Measurements from ENCODE around the gene ADAM33. TPM values are rescaled to one million over a fixed set of nuclear protein-coding genes. Genes with fewer than 3 reads are reported as not detected.
A peak's percentile ranks its signal among the peaks of the same experiment; 100 is the strongest.

ADAM33 gene
- total RNA-seq, 1 donor from 2014 or later = 52.6 TPM

DNA sequence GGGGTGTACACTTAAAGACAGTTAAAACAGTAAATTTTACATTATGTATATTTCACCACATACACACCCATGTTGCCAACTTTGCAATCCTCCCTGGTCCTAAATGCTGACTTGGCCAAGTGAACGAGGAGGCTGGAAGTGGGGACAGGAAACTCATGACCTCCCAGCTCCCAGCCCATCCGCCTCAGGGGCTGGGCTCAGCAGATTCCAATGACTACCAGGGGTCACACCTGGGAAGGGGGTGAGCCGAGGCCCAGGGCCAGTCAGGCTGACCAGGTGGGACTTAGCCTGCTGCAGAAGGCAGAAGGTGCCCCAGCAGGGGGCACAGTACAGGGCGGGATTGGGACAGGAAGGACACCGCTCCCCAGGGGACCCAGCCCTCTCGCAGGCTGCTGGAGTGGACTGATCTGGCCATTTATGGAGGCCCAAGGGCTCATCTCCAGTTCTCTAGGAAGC, 28.2 kb upstream of the ADAM33 start:
- no peak for DNase-seq

DNA sequence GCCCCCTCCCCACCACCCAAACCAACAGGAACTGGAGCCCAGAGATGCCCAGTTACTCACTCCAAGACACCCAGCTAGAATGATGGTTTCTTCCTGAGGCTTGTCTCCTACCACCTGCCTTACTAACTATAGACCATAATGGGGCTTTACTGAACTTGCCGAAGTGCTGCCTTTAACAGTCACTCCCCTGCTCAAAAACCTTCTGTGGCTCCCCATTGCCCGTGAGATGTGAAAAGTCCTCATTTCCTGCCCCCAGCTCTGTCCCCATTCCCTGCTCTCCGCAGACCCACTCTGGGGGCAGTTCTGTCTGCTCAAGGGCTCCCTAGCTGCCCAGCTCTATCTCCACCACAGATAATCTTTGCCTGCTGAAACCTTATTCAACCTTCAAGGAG, 25.7 kb upstream of the ADAM33 start:
- DNase-seq = no peak

DNA sequence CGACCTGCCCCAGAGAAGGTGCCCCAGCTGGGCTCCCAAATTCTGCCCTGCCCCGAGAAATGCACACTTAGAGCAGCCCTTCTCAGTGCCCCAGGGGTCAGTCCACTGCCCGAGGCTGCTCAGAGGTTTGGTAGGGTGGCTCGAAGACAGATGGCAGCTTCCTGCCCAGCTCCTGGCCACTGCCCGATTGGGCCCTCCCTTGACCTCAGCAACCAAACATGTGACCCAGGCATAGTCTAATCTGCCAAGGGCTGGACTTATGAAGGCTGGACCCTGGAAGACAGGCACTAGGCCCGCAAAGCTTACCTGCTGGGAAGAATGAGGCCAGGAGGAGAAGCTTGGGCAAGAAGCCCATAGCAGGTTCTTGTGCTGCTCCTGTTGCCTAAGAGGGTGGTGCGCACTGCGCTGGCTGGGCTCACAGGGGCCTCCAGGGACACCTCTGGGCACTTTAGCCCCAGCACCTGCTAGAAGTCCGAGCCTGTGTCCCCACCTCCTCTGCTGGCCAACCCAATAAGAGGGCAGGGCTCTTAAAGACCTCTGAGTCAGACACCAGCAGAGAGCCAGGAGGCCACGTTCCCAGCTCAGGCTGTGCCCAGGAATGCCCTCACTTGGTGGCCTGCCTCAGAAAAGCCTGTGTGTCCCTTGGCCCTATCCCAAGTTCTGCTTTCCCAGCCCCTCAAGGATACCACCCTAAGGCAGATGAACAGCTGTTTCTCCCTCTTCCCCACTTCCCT, 25.1 kb upstream of the ADAM33 start:
- peak; percentile 62 for DNase-seq

DNA sequence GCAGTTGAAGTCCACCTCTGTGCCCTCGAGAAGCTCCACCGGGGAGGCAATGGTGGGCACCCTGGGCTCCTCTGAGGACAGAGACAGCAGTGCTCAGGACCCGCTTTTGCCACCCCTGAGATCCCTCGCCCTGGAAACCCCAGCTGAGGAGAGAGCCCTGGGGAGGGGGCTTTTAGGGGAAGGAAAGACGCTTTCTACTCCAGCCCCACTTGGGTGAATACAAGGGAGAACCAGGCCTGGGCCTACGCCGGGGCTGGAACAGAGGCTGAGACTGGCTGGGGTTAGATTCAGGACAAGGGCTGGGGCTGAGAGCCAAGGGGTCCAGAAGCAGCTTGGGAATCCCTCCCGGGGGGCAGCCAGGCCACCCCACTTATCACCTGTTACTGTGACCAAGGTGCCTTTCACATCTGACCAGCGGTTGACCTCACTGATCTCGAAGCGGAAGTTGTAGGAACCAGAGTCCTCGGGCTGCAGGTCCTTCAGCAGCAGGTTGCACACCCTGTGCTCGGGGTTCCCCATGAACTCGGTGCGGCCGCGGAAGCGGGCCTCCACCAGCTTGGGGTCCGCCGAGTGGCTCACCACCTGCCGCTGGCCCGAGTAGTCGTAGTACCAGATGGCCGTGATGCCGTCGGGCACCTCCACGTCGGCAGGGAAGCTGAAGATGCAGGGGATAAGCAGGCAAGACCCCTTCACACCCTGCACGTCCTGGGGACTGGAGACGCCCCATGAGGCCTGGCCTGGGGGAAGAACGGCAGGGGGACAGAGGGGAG, 24.3 kb upstream of the ADAM33 start:
- DNase-seq = no peak

DNA sequence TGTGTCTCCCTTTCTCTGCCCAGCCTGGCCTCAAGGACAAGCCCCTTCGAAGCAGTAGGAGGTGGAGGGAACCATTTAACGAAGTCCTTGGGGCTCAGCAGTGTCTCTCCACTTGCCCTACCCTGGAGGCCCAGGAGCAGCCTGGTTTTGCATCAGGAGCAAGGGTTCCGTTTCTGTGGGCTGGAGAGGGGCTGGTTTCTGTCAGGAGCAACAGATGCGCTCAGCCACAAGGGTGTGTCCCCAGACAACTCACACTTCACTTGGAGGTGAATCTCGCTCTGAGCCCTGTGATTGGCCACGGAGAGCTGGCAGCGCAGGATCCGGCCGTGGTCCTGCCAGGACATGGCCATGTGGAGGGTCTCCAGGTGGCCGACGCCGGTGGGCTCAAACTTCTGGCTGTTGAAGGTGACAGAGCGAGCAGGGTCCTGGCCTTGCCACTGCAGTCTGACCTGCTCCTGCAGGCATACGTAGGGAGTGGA, 23.7 kb upstream of the ADAM33 start:
- no peak for DNase-seq

DNA sequence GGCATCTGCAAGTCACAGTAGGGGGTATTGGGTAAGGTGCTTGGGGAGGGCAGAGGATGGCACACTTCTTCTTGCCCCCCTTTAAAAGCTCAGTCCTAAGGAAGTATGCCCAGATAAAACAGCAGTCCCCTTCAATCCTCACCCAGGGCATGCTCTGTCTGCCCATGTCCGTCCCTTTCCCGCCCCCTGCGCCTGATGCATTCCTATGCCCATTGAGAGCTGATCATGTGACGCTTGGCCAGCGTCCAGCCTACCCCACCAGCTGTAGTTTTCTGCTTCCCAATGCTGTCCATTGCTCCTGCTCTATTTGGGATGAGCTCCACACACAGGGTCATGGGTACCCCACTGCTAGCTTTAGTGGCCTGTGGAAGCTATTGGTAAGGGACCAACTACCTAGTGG, 22.3 kb upstream of the ADAM33 start:
- peak; percentile 91 for DNase-seq

GRCh38 chr20:3702611-3703391, 21.0 kb upstream of the ADAM33 start:
- no peak for DNase-seq

DNA sequence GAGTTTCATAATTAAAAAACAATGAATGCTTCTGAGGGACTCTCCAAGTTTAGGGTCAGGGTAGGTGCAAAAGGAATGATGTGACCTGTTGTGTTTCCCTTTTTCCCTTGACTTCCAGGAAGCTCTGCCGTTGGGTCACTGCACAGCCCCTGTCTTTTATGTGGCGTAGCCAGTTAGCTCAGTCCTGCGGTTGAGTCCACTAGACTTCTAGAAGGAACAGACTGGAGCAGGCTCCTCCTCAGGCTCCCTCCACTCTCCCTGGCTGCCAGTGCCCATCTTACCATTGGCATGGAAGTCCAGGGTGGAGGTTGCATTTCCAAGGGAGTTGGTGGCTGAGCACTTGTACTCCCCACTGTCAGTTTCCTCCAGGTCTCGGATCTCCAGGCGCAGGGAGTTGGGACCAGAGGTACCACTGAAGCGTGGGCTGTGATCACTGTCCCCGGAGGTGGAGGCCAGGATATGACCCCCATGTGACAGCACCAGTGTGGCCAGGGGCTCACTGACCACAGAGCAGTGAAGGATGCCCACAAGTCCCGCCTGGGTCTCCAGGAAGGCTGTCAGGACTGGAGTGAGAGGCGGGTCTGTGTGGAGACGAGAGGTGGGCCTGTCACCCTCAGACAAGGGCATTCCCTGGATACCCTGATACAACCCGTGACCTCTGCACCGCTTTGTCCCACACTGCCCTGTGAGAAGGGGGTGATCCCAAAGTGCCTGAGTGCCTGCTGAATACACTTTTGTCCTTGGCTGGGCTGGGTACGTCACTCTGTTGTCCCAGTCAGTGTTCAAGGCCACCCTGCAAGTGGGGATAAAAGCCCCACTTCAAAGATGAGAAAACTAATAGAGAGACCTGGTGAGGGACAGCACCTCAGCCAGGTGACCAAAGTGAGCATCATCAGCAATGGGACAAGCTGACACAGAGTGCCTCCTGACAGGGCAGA, 19.5 kb upstream of the ADAM33 start:
- no peak for DNase-seq

DNA sequence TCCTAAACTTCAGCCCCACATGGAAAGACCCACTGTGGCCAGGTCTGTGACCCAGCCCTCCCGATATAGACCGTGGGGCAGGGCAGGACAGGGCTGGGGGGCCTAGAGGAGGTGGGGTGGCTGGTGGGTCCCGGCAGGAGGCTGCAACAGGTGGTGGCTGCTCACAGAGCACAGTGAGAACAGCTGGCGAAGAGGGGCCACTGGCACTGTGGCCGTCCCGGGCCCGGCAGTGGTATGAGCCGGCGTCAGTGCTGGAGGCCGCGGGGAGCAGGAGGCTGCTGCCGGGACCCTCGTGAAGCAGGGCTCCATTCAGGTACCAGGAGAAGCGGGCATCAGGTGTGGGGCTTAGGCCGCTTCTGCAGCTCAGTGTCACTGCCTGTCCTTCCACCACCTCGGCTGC, 17.2 kb upstream of the ADAM33 start:
- peak; percentile 70 for DNase-seq

DNA sequence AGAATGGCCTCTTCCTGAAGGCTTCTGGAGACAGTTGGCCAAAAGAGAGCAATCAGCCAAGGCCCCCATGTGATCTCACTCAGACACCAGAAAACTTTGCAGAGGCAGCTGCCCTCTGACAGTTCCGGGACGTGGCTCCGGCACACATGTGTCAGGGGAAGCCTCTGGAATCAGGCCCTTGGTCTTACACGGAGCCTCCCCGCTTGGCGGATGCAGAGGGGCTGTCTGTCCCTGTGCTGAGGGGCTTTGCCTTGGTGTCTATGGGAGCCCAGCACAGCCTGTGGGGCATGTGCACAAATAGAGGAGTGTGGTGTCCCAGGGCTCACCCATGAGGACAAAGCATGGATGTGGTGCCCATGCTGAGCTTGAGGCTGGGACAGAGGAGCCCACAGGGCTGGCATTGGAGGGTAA, 16.8 kb upstream of the ADAM33 start:
- peak; percentile 86 for DNase-seq

- DNase-seq = peak; percentile 43
Measured at GRCh38 chr20:3697588-3698305, 15.9 kb upstream of the ADAM33 start.

DNA sequence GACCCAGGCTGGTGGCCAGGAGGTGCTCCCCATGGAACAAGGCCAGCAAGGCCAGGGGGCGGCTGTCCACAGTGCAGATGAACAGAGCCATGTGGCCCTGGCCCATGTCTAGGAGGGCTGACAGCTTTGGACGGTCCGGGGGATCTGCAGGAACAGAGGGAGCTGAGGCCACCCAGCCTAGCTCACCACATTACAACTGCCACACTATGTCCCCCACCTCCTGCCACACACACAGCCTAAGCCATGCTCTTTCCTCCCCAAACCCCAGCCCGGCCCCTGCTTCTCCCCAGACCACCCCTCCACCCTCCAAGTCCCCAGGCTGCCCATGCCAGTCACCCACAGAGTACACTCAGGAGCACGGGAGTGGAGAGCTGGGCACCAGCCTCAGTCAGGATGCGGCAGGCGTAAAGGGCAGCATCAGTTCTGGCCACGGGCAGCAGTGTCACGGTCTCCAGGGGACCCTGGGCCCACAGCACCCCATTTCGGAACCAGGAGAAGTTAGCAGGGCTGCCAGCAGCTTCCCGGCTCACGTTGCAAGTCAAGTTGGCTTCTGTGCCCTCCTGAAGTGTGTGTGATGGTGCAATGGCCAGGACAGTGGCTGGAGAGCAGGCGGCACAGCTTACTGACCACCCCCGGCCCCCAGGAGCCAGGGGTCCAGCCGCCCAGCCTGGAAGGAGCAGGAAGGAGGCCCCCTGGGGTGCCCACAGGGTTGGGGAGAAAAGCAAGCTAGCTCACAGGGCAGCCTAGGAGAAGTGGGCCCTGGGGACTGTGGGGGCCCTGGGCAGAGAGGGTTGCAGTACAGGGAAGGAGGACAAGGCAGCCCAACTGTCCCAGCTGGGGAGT, 15.2 kb upstream of the ADAM33 start:
- DNase-seq = no peak

- DNase-seq = no peak
Measured at GRCh38 chr20:3696200-3696599, 14.4 kb upstream of the ADAM33 start.

GRCh38 chr20:3694864-3695263, 13.1 kb upstream of the ADAM33 start:
- DNase-seq = no peak

DNA sequence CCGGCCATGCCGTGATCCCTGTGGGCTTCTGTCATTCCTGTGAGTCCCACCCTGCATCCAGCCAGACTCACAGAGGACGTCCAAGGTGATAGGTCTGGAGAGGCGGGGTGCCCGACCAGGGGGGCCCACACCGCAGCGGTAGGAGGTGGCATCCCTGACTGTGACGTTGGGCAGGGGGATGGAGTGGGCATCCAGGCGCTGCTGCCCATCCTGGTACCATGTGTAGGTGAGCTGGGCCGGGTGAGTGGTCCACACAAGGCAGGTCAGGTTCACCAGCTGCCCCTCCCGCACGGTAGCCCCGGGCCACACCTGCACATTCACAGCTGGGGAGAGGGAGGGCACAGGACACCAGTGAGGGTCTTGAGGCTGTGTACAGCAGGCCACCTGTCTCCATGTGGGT, 11.6 kb upstream of the ADAM33 start:
- DNase-seq = no peak

- DNase-seq = no peak
Measured at GRCh38 chr20:3692706-3693294, 11.0 kb upstream of the ADAM33 start.

DNA sequence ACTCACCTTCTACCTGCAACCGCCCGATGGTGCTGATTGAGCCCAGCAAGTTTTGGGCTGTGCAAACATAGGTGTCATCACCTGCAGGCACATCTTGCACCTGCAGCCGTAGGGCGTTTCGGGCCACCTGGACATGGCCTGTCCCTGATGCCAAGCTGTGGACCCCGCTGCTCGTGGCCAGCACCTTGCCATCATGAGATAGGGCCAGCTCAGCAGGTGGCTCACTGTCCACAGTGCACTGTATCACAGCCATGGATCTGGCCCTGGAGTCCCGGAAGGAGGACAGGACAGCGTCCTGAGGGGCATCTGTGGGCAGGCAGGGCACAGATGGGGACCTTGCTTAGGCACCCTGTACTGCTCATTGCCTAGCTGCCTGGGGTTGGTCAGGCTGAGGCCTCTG, 10.1 kb upstream of the ADAM33 start:
- no peak for DNase-seq

DNA sequence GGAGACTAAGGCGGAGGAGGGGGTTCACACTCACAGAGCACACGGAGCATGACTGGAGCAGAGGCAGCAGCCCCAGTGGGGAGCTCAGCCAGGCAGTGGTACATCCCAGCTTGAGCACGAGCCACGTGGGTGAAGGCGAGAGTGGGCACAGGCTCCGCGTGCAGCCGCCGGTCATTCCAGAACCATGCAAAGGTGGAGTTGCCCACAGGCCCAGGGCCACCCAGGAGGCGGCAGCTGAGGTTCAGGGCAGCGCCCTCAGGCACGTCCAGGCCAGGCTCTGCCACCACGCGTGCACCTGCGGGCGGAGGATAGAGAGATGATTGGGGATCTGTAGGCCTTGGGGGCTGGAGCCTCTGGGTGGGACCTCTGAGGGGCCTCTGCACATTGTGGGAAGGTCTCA, 9.5 kb upstream of the ADAM33 start:
- DNase-seq = no peak

- DNase-seq = no peak
Measured at GRCh38 chr20:3690413-3690812, 8.6 kb upstream of the ADAM33 start.

DNA sequence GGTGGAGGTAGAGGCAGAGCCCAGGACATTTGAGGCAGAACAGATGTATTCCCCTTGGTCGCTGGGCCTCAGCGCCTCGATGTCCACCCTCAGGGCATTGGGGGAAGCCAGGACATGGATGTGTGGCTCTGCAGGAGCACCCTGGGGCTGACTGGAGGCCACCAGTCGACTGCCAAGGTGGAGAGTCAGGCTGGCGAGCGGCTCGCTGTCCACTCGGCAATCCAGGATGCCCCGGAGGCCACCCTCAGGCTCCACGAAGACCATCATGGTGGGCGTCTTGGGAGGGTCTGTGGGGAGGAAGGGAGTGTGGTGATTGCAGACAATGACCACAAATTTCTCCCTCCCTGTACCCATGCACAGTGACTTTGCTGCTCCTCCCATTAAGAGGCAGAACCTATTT, 8.2 kb upstream of the ADAM33 start:
- DNase-seq = no peak
